GM21825 (cell line): ENCODE data around the gene HS6ST3.

Experiments
- ATAC-seq: cut with Tn5 transposase; IDR thresholded peaks from one replicate; pipeline ENCODE4 v1.9.1; 2021; ENCODE audit warnings: mild to moderate bottlenecking, moderate library complexity; ENCODE audit not compliant: unreplicated experiment

Gene HS6ST3

GRCh38 chr13:96816874-96817273 lies 727.0 kb downstream of the HS6ST3 start:
- no peak for ATAC-seq

DNA sequence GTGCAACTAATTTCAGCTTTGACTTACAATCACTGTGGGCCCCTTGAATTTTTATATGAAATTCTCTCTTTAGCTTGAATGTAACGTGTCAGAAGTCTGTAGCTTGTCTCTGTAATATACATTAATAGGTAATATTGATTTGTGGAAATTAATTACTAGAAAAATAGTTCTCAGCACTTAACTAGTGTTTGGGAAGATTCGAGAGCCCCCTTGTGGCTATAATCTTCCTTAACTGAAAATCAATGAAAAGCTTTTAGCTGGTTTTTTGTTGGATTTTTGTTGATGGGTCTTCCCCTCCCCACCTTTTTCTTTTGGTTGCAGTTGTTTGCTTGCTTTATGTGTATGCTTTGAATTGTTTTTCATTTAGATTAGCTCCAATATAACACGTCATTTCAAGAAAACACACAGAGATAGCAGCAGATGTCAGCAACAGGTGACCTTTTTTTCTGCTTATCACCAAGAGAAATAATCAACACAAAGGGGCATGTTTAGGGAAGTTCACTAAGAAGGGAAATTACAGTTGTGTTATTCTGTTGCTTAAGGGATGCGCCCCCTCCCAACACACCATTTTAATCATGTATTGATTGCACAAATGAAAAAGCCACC lies 727.5 kb downstream of the HS6ST3 start:
- no peak for ATAC-seq

- ATAC-seq = no peak
Measured at GRCh38 chr13:96819375-96819774, 729.5 kb downstream of the HS6ST3 start.

- no peak for ATAC-seq
Measured at GRCh38 chr13:96821381-96821780, 731.5 kb downstream of the HS6ST3 start.

GRCh38 chr13:96821971-96822370 lies 732.1 kb downstream of the HS6ST3 start:
- no peak for ATAC-seq

GRCh38 chr13:96822895-96823294 lies 733.0 kb downstream of the HS6ST3 start:
- ATAC-seq = no peak

DNA sequence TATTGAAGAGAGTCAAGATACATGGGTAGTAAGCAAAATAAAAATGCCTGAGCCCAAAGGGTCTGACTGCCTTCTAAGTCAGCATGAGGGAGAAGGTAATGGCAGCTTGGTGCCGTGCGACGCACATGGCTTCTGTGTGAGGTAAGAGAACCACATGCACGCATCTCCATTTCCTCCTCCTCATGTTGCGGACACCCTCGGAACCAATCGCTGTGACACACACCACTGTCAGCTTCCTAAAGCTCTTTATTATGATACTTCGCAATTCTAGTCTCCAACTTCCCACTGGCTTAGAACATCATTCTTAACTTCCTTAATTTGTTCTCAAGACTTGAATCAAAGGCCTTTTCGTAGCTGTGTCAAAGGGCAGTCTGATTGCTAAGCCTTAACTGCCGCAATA lies 734.2 kb downstream of the HS6ST3 start:
- ATAC-seq = no peak

DNA sequence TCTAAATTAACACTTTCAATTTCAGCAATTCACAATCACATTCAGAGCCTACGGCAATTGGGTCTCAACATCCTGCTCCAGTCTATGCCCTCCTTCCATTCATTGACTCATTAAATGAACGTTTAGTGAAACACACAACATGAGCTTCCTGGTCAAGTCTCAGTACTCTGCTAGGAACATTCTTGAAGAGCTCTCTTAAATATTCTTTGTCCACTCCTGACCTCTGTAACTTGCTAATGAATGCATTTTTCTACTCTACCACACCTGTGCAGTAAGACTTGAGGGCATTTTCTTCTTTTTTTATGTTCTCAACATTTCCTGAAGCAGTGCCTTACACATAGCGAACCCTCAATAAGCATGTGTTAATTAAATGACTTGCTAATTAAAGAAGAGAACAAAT lies 735.7 kb downstream of the HS6ST3 start:
- ATAC-seq = no peak

DNA sequence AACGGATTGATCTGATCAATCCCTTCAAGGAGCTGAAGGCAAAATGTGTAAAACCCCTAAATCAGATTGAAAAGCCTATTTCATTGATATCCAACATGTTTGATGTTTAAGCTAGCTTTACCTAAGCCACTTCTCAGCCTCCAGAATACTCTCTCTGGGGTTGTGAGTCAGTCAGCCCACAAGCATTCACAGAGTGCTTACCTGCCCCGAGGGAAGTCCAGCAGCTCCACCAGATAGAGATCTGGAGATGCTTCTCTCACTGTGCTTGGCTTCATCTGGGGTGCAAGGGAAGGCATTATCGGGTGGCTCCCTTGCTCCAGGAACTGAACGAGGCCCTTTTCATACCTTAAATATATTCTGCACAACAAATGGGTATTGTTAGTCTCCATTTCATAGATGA lies 744.7 kb downstream of the HS6ST3 start:
- ATAC-seq = no peak

DNA sequence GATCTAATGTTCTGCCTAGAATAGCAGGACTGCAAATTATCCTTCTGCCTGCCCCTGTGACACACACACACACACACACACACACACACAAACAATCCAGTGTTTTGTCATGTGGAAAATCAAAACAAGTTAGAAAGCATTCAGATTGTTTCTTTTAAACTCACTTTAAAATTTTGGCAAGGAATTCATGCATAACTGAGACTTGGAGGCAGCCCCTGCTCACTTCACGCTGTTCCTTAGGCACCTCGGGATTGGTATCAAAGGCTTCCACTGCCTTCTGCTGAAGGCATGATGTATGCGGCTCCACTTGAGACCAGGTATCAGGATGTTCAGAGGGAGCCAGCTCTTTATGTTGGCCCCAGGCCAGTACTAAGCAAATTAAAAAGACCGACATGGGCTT lies 745.6 kb downstream of the HS6ST3 start:
- no peak for ATAC-seq

GRCh38 chr13:96836733-96837132 lies 746.8 kb downstream of the HS6ST3 start:
- ATAC-seq = no peak

GRCh38 chr13:96837809-96838208 lies 747.9 kb downstream of the HS6ST3 start:
- no peak for ATAC-seq

- ATAC-seq = no peak
Measured at GRCh38 chr13:96844195-96844594, 754.3 kb downstream of the HS6ST3 start.

- no peak for ATAC-seq
Measured at GRCh38 chr13:96844616-96845015, 754.7 kb downstream of the HS6ST3 start.

DNA sequence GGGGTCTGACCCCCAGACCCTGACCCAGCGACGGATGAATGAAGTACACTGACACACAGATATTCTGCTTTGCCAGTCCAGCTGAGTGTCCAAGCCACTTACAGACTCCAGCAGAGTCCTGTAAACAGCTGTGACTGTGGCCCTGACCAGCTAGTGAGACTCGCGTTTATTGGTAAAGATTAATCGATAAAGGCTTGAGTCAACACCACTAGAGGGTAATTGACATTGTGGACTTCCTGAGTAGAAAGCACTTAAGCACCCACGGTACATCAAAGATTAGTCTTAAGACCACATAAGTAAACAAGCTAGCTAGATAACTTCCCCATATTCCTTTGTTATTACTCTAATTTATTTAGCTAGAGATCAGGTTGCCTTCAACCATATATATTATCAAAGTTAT lies 758.4 kb downstream of the HS6ST3 start:
- ATAC-seq = no peak

DNA sequence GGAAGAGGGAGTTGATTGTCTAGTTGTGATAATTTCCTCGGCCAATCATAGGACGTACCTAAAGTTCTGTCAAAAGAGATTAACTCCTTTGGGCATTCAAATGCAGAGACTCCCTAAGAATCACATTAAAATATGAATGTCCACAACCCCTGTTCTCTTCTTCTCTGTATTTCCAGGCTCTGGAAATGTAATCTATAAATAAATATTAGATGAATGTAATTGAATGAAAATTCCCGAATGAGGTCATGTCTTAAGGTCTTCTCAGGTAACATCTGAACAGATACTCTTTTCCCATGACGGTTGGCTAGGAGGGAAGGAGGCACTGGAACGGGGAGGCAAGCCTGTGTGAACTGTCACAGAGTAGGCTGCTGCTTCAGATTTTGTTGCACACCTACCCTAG lies 759.2 kb downstream of the HS6ST3 start:
- ATAC-seq = no peak

DNA sequence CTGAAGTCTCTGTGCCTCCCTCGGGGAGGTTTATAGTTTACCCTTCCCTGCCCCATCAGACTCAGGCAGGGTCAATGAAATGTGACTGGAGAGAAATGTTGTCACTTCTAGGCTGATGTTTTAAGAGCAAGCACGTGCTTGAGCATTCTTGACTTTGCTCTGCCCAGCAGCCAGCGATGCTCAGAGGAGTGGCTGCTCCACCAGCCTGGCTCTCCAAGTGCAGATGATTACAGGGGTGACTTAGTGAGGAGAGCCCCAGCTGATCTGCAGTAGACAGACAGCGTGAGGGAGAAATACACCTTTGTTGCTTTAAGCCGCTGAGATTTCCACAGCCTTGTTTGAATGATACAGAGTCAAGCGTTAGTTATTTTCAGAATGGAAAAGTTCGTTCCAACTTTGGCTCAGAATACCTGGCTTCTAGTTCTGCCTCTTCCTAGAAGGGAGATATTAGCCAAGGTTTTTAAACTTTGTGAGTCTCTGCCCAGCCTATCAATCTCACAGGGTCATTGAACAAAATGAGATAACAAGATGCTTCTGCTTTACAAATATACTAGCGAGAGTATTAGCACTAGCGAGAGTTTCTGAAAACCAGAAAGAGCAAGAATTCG lies 760.7 kb downstream of the HS6ST3 start:
- no peak for ATAC-seq

DNA sequence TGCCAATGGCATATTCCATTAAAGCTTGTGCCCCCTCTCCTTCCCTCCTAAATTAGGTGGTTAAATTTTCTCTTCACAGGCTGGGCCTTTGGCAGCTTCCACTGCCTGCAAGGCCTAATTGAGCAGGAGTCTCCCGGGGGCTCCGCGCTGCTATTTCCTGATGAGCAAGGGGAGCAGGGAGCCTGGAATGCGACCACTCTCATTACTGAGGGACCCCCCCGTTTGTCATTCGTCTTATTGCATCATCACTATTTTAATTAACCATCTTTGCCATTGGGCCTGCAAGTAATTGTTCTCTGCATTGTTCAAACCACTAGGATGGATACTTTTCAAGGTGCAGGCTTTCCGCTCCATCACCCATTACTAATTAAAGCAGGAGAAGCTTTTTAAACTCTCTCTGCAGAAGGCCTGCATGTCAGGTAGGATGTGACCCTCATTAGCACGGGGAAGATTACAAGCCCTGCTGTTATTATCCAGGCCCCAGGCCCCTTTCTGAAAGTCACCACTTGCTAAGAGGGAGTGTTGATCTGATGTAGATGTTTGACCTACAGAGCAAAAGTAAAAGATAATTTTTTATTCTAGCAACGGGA lies 762.0 kb downstream of the HS6ST3 start:
- no peak for ATAC-seq

GRCh38 chr13:96858133-96858826 lies 768.4 kb downstream of the HS6ST3 start:
- ATAC-seq = no peak

GRCh38 chr13:96860882-96861281 lies 771.0 kb downstream of the HS6ST3 start:
- no peak for ATAC-seq

DNA sequence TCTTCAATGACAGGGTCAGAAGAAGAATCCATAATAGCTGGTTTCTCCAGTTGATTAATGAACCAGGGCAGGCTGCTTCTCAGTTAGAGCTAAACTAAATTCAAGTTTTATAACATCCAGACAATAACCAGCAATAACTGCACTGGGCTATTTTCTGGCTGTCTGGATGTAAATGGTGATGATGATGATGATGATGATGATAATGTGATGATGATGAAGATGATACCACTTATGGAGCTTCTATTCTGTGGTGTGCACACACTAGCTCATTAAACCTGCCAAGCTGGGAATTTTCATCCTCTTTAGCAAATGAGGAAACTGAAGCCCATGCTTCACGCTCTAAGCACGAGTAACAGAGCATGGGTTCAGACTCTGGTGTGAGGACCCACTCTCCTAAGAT lies 772.2 kb downstream of the HS6ST3 start:
- ATAC-seq = no peak

- no peak for ATAC-seq
Measured at GRCh38 chr13:96862999-96863398, 773.1 kb downstream of the HS6ST3 start.
